Mesothelial cell of epicardium (in vitro differentiated cells): ENCODE results near the gene CPTP. TPM values are rescaled to one million over a fixed set of nuclear protein-coding genes. Genes with fewer than 3 reads are reported as not detected.
A peak's percentile ranks its signal among the peaks of the same experiment; 100 is the strongest.

Experiments
- DNase-seq, 2 experiments: peaks; one replicate each; pipeline ENCODE4 v3.0.0; 2021; ENCODE audit warnings: low spot score in 2 of 2; ENCODE audit not compliant: unreplicated experiment in 2 of 2
- H3K27ac Mint-ChIP-seq: 2 replicates; pipeline ENCODE4 v1.8.0; 2021; ENCODE audit warnings: mixed read lengths
- H3K27me3 Mint-ChIP-seq: 2 replicates; pipeline ENCODE4 v1.8.0; 2021; ENCODE audit warnings: low read depth, mixed read lengths
- H3K36me3 Mint-ChIP-seq: 2 replicates; pipeline ENCODE4 v1.8.0; 2021; ENCODE audit warnings: mixed read lengths
- H3K4me1 Mint-ChIP-seq: 2 replicates; pipeline ENCODE4 v1.8.0; 2021; ENCODE audit warnings: mixed read lengths
- H3K4me3 Mint-ChIP-seq: 2 replicates; pipeline ENCODE4 v1.8.0; 2021; ENCODE audit warnings: mild to moderate bottlenecking, moderate library complexity, mixed read lengths
- H3K9me3 Mint-ChIP-seq: 2 replicates; pipeline ENCODE4 v1.8.0; 2021; ENCODE audit warnings: mixed read lengths
- CTCF ChIP-seq: fragments of 200-600 bp; sonication (generic); IDR thresholded peaks from one replicate; pipeline ENCODE4 v1.5.0; 2021; ENCODE audit warnings: antibody characterized with exemption; ENCODE audit not compliant: unreplicated experiment
- total RNA-seq: library from RNA; stranded (reverse); gene quantifications from 3 replicates; pipeline ENCODE4 v1.2.1, GENCODE V29; 2021

CPTP gene
- total RNA-seq, 1 donor from 2014 or later, result 17.8 TPM

- TF ChIP-seq CTCF, result peak; percentile 7
- no peaks in the 10 kb centered on the region for H3K9me3 Mint-ChIP-seq
- H3K27me3 Mint-ChIP-seq, result peaks cover 2% of the 10 kb centered on the region
- H3K36me3 Mint-ChIP-seq, result peaks cover 2% of the 10 kb centered on the region
- peaks cover 22% of the 10 kb centered on the region for H3K4me1 Mint-ChIP-seq
- DNase-seq, result no peak
- peak overlapping the region; percentile 73 for H3K4me3 Mint-ChIP-seq
- no peak overlapping the region for H3K27ac Mint-ChIP-seq
Measured at GRCh38 chr1:1347663-1348419, 23.2 kb downstream of the CPTP start.

- Mint-ChIP-seq H3K4me1 (peaks cover 23% of the 10 kb centered on the region), H3K27me3 (peaks cover 2% of the 10 kb centered on the region), H3K27ac (no peak overlapping the region), H3K4me3 (peak overlapping the region; percentile 73), H3K36me3 (peaks cover 2% of the 10 kb centered on the region), H3K9me3 (no peaks in the 10 kb centered on the region)
- no peak for TF ChIP-seq CTCF
- no peak for DNase-seq
Measured at GRCh38 chr1:1348420-1349255, 24.0 kb downstream of the CPTP start.

GRCh38 chr1:1349256-1350012 is 24.8 kb downstream of the CPTP start, which contains the start of gene DVL1:
Gene DVL1 (minus strand): TSS chr1:1349418. CDS start chr1:1349065, 353 bp downstream.
- Mint-ChIP-seq H3K4me1 (peaks cover 26% of the 10 kb centered on the region), H3K36me3 (peaks cover 2% of the 10 kb centered on the region), H3K9me3 (no peaks in the 10 kb centered on the region), H3K27ac (no peak within 1 kb of the TSS), H3K27me3 (peaks cover 4% of the 10 kb centered on the region), H3K4me3 (peak within 1 kb of the TSS; percentile 73)
- peak; percentile 72 to 78 for DNase-seq
- TF ChIP-seq CTCF, result peak; percentile 42

GRCh38 chr1:1351511-1352427 is 27.2 kb downstream of the CPTP start:
- peaks cover 4% of the 10 kb centered on the region for H3K27me3 Mint-ChIP-seq
- peak overlapping the region; percentile 70 for H3K27ac Mint-ChIP-seq
- no peak for DNase-seq
- H3K9me3 Mint-ChIP-seq, result no peaks in the 10 kb centered on the region
- peaks cover 25% of the 10 kb centered on the region for H3K4me1 Mint-ChIP-seq
- TF ChIP-seq CTCF, result no peak
- H3K4me3 Mint-ChIP-seq, result peak overlapping the region; percentile 60
- H3K36me3 Mint-ChIP-seq, result peaks cover 2% of the 10 kb centered on the region
